Measurements from ENCODE around the gene INKA2.

INKA2 gene

DNA sequence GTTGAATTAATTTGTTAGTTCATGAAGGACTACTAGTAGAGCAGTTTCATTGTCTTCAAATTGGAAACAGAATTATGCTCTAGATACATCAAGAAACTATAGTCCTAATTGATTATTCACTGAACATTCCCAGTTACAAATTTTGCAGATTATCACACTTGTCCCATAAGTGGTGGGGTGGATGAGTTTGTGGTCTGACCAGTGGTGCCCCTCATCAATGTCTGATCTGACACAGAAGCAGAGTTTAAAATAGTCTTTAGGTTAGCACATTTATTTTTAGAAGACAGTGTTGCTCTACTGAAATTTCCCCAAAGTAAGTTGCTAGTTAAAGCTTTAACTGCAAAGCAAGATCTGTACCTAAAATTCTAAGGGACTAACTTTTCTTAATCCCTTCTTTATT is 42.9 kb downstream of the INKA2 start:
- no peak for DNase-seq

DNA sequence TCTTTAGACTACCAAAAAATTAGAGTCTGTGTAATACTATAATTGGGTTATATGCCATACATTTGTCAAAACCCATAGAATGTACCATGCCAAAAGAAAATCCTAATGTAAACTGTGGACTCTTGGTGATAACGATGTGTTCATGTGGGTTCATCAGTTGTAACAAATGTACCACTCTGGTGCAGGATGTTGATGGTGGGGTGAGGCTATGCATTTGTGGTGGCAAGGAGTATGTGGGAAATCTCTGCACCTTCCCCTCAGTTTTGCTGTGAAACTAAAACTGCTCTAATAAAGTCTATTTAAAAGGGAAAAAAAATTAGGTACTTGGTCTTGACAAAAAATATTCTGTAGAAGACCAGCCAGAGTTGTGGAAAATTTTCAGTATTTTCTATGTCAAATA is 43.4 kb downstream of the INKA2 start:
- DNase-seq: no peak

DNA sequence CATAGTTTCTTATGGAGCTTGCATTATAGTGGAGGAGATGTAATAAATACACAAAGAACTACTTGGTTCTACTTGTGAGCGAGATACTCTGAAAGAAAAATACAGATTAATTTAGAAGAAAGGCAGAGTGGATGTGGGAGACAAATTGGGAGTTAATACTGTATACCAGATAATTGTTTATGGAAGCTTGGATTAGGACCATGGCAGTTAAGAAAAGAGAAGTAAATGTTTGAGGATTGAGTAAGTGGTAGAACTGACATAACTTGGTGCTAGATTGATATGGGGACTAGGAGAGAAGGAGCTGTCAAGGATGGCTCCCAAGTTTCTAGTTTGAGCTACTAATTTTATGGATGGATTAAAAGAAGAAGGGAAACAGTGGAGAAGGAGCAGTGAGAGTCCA is 47.3 kb downstream of the INKA2 start:
- no peak for DNase-seq

DNA sequence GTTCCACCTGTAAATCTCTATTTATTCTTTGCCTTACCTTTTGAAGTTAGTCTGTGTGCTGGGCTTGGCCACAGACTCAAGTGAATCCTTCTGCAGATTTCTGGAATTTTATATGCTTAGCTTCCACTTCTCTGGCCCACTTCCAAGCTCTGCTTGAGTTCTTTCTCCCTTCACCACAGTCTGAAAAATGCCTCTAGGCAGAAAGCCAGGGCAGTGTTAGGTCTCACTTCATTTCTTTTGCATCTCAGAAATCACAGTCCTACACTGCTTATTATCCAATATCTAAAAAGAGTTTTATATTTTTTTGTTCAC is 48.9 kb downstream of the INKA2 start:
- DNase-seq: no peak
